GM12801 (cell line): ENCODE measurements around the gene CPT2.

ENCODE experiments used
- CTCF ChIP-seq: IDR thresholded peaks from one replicate; pipeline ENCODE4 v1.5.1; 2011; ENCODE audit warnings: control low read depth; ENCODE audit not compliant: insufficient read length; ENCODE audit errors: extremely low read depth

The CPT2 gene

GRCh38 chr1:53156783-53157182 lies 39.8 kb upstream of the CPT2 start:
- no peak for TF ChIP-seq CTCF

- TF ChIP-seq CTCF, result no peak
Measured at GRCh38 chr1:53158900-53159299, 37.7 kb upstream of the CPT2 start.

GRCh38 chr1:53160924-53161378 lies 35.7 kb upstream of the CPT2 start:
- TF ChIP-seq CTCF, result no peak

- TF ChIP-seq CTCF, result no peak
Measured at GRCh38 chr1:53162621-53163020, 34.0 kb upstream of the CPT2 start.

GRCh38 chr1:53163291-53163768 lies 33.3 kb upstream of the CPT2 start:
- TF ChIP-seq CTCF, result no peak

- no peak for TF ChIP-seq CTCF
Measured at GRCh38 chr1:53165408-53165961, 31.1 kb upstream of the CPT2 start.

- no peak for TF ChIP-seq CTCF
Measured at GRCh38 chr1:53166366-53166765, 30.3 kb upstream of the CPT2 start.
